Neural crest cell (in vitro differentiated cells): ENCODE data around the gene CYP2C8. TPM values are rescaled to one million over a fixed set of nuclear protein-coding genes. Genes with fewer than 3 reads are reported as not detected.

ENCODE experiments used
- DNase-seq: peaks from one replicate; pipeline ENCODE4 v3.0.0; 2021; ENCODE audit warnings: low read depth, mixed read lengths, low spot score
- H3K27ac Mint-ChIP-seq: one replicate; pipeline ENCODE4 v1.8.0; 2021; ENCODE audit warnings: mild to moderate bottlenecking, mixed read lengths; ENCODE audit not compliant: unreplicated experiment
- H3K27me3 Mint-ChIP-seq: 2 replicates; pipeline ENCODE4 v1.8.0; 2021; ENCODE audit warnings: low read depth, mild to moderate bottlenecking, mixed read lengths
- H3K36me3 Mint-ChIP-seq: 2 replicates; pipeline ENCODE4 v1.8.0; 2021; ENCODE audit warnings: low read depth, mild to moderate bottlenecking, mixed read lengths
- H3K4me1 Mint-ChIP-seq: 2 replicates; pipeline ENCODE4 v1.8.0; 2021; ENCODE audit warnings: mixed read lengths
- H3K4me3 Mint-ChIP-seq: one replicate; pipeline ENCODE4 v1.8.0; 2021; ENCODE audit warnings: mild to moderate bottlenecking, mixed read lengths
- H3K9me3 Mint-ChIP-seq: 2 replicates; pipeline ENCODE4 v1.8.0; 2021; ENCODE audit warnings: mixed read lengths
- total RNA-seq: library from RNA; stranded (reverse); gene quantifications from 2 replicates; pipeline ENCODE4 v1.2.1, GENCODE V29; 2021
- TF ChIP-seq, protein P1 (sequence below): fragments of 200-600 bp; sonication (generic); conservative IDR thresholded peaks from 2 replicates; pipeline ENCODE4 v1.5.0; 2021; ENCODE audit warnings: antibody characterized with exemption, mild to moderate bottlenecking

The CYP2C8 gene
- total RNA-seq, 1 donor from 2014 or later = 2.8 TPM

DNA sequence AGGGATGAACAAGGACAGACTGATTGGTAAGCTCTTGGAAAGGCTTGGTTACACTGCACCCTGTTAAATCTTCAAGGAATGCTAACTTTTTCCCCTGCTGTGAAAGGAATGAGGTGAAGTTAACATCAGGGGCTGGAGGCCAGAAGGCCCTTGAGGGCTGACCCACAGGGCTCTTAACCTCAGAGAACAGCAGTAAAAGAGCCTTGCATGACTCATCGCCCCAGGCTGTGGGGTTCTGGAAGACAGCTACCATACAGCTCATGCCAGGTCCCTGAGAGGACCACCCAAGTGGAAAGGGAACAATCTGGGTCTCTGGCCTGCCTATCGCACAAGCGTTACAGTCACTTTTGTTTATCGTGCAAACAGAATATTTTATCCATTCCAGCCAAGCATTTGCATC lies 76.5 kb downstream of the CYP2C8 start:
- peaks cover 13% of the 10 kb centered on the region for H3K9me3 Mint-ChIP-seq
- H3K4me3 Mint-ChIP-seq = no peak overlapping the region
- peaks cover 6% of the 10 kb centered on the region for H3K27me3 Mint-ChIP-seq
- H3K36me3 Mint-ChIP-seq = peaks cover 3% of the 10 kb centered on the region
- H3K4me1 Mint-ChIP-seq = no peaks in the 10 kb centered on the region
- no peak overlapping the region for H3K27ac Mint-ChIP-seq
- TF ChIP-seq, protein P1, sequence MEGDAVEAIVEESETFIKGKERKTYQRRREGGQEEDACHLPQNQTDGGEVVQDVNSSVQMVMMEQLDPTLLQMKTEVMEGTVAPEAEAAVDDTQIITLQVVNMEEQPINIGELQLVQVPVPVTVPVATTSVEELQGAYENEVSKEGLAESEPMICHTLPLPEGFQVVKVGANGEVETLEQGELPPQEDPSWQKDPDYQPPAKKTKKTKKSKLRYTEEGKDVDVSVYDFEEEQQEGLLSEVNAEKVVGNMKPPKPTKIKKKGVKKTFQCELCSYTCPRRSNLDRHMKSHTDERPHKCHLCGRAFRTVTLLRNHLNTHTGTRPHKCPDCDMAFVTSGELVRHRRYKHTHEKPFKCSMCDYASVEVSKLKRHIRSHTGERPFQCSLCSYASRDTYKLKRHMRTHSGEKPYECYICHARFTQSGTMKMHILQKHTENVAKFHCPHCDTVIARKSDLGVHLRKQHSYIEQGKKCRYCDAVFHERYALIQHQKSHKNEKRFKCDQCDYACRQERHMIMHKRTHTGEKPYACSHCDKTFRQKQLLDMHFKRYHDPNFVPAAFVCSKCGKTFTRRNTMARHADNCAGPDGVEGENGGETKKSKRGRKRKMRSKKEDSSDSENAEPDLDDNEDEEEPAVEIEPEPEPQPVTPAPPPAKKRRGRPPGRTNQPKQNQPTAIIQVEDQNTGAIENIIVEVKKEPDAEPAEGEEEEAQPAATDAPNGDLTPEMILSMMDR = no peak
- DNase-seq = no peak

DNA sequence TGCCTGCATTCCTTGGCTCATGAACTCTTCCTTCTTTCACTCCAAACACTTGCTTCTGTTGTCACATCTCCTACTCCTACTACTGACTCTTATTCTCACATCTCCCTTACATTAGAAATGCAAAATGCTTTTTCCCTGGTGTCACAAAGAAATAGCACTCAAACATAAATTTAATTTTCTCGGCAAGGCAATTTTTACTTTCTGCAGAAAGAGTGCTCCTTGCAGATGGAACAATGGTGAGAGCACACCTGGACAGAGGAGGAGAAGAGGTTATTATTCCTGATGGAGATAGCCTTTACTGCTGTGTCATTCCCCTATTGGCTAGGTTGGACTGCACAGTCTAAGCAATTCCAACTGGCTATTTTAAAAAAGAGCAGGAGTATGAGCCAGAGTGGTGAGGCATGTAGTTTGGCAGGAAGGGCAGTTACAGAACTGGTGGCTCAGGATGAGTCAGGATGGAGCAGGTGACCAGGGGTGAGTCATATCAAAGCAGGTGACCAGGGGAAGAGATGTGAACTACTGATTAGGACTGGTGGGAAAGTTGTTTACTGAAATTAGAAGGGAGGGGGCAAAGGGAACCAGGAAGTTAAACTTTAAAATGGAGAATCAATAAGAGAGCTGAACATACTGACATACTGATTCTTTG lies 77.9 kb downstream of the CYP2C8 start:
- Mint-ChIP-seq H3K36me3 (peaks cover 3% of the 10 kb centered on the region), H3K4me1 (no peaks in the 10 kb centered on the region), H3K4me3 (no peak overlapping the region), H3K27ac (no peak overlapping the region), H3K9me3 (peaks cover 15% of the 10 kb centered on the region), H3K27me3 (peaks cover 5% of the 10 kb centered on the region)
- DNase-seq = no peak
- TF ChIP-seq, protein P1 = no peak

DNA sequence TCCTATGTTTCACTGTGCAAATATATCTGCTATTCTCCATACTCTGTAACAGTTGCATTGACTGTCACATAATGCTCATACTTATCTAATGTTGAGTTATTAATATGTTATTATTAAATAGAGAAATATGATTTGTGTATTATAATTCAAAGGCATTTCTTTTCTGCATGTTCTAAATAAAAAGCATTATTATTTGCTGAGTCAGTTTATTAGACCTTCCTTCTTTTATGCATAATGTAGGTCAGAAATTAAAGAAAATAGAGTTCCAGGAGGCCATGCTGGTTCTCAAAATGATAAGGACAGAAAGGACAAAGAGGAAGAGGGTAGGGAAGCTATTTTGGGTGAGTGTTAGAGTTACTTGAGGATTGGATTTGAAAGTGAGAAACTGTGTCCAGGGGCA lies 80.1 kb downstream of the CYP2C8 start:
- Mint-ChIP-seq H3K9me3 (peaks cover 15% of the 10 kb centered on the region), H3K27ac (no peak overlapping the region), H3K4me1 (no peaks in the 10 kb centered on the region), H3K27me3 (peaks cover 5% of the 10 kb centered on the region), H3K36me3 (peaks cover 3% of the 10 kb centered on the region), H3K4me3 (no peak overlapping the region)
- TF ChIP-seq, protein P1 = no peak
- DNase-seq = no peak

Other genes with a start within 250 kb of the CYP2C8 start
- not detected in 2 replicates for gene CYP2C9, start 130.8 kb downstream of the CYP2C8 start, total RNA-seq
- not detected in 2 replicates for gene ACSM6, start 124.7 kb upstream of the CYP2C8 start, total RNA-seq
- 20.9 and 26.2 TPM in 2 replicates for gene PDLIM1, start 221.5 kb upstream of the CYP2C8 start, total RNA-seq